Measurements from ENCODE around the gene HOXB4.

The HOXB4 gene

GRCh38 chr17:48577946-48578615, at the start of gene HOXB4:
Gene HOXB4, minus strand, starts transcription at chr17:48578350. Its CDS starts 31 bp downstream, at chr17:48578319.
- DNase-seq (ENCODE audit: extremely low read depth, low read depth): no peak
- no peak for TF ChIP-seq CTCF (IDR thresholded peaks at IDR 0.05; ENCODE audit: low read depth, low read length, missing control alignments)
- peak within 1 kb of the TSS; percentile 31 for H3K4me3 ChIP-seq (replicated peaks; ENCODE audit: low read depth, low read length)

GRCh38 chr17:48627118-48627597, 49.0 kb upstream of the HOXB4 start:
- no peak for DNase-seq (ENCODE audit: extremely low read depth, low read depth)
- no peak for TF ChIP-seq CTCF (IDR thresholded peaks at IDR 0.05; ENCODE audit: low read depth, low read length, missing control alignments)
- no peak overlapping the region for H3K4me3 ChIP-seq (replicated peaks; ENCODE audit: low read depth, low read length)

- TF ChIP-seq CTCF (IDR thresholded peaks at IDR 0.05; ENCODE audit: low read depth, low read length, missing control alignments): no peak
- H3K4me3 ChIP-seq (replicated peaks; ENCODE audit: low read depth, low read length): no peak within 1 kb of the TSS
- no peak for DNase-seq (ENCODE audit: extremely low read depth, low read depth)
These were observed 48.3 kb upstream of the HOXB4 start, which contains the start of gene HOXB9 for GRCh38 chr17:48626245-48627117. Gene HOXB9, minus strand, starts transcription at chr17:48626358. Its CDS starts 89 bp downstream, at chr17:48626269.

- no peak for DNase-seq (ENCODE audit: extremely low read depth, low read depth)
- no peak for TF ChIP-seq CTCF (IDR thresholded peaks at IDR 0.05; ENCODE audit: low read depth, low read length, missing control alignments)
- H3K4me3 ChIP-seq (replicated peaks; ENCODE audit: low read depth, low read length): no peak overlapping the region
These were observed 47.5 kb upstream of the HOXB4 start for GRCh38 chr17:48625495-48626244.

GRCh38 chr17:48624544-48625494, 46.7 kb upstream of the HOXB4 start:
- H3K4me3 ChIP-seq (replicated peaks; ENCODE audit: low read depth, low read length): no peak overlapping the region
- no peak for DNase-seq (ENCODE audit: extremely low read depth, low read depth)
- TF ChIP-seq CTCF (IDR thresholded peaks at IDR 0.05; ENCODE audit: low read depth, low read length, missing control alignments): no peak
